ENCODE measurements around the gene HEYL.
"Not testable (repeated sequence)": the region's sequence is repeated elsewhere in the genome, so short reads cannot be mapped to it uniquely, and the experiment has no call there.

DNA sequence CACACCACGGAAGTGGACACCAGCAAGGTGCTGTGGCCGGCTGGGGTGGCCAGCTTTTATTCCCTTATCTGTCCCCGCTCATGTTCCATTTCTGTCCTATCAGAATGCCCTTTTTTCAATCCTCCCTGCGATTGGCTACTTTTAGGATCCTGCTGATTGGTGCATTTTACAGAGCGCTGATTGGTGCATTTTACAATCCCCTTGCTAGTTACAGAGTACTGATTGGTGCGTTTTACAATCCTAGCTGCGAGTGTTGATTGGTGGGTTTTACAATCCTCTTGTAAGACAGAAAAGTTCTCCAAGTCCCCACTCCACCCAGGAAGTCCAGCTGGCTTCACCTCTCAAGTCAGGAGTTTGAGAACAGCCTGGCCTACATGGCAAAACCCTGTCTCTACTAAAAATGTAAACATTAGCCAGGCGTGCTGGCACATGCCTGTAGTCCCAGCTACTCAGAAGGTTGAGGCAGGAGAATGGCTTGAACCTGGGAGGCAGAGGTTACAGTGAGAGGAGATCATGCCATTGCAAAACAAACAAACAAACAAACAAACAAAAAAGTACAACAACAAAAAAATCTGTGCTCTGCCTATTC, 37.7 kb downstream of the HEYL start:
- not testable (repeated sequence) for TF ChIP-seq EZH2phosphoT487 (IDR thresholded peaks at IDR 0.05; ENCODE audit: low read depth)
- TF ChIP-seq, protein P1, sequence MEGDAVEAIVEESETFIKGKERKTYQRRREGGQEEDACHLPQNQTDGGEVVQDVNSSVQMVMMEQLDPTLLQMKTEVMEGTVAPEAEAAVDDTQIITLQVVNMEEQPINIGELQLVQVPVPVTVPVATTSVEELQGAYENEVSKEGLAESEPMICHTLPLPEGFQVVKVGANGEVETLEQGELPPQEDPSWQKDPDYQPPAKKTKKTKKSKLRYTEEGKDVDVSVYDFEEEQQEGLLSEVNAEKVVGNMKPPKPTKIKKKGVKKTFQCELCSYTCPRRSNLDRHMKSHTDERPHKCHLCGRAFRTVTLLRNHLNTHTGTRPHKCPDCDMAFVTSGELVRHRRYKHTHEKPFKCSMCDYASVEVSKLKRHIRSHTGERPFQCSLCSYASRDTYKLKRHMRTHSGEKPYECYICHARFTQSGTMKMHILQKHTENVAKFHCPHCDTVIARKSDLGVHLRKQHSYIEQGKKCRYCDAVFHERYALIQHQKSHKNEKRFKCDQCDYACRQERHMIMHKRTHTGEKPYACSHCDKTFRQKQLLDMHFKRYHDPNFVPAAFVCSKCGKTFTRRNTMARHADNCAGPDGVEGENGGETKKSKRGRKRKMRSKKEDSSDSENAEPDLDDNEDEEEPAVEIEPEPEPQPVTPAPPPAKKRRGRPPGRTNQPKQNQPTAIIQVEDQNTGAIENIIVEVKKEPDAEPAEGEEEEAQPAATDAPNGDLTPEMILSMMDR (IDR thresholded peaks at IDR 0.05; ENCODE audit: low read depth, low read length): not testable (repeated sequence)
